ENCODE measurements around the gene LARP4B. TPM values are rescaled to one million over a fixed set of nuclear protein-coding genes. Genes with fewer than 3 reads are reported as not detected.

The LARP4B gene
- total RNA-seq, 2 experiments from 2014 or later, result 33.1 to 40.2 TPM

DNA sequence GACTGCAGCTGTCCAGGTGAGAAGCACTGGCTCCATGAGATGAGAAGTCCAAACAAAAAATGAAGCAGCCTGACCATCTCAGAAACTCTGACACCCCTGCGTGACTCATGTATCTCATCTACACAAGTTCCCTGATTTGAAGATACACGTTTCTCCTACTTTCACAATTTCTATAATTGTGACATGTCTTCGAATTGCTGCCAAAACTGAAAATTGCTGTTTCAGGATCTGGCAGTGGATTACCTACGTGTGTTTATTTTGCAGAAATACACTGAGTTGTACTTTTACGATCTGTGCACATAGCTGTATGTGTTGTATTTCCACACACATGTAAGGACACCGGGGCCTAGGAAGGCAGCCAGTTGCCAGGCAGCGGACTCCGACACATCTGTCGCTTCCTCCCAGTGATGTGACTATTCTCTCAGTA, 53.2 kb downstream of the LARP4B start:
- Histone ChIP-seq H3K36me3 (ENCODE audit: insufficient read depth, low read length) (peaks cover 60% of the 10 kb centered on the region), H3K27me3 (ENCODE audit: control insufficient read depth in 1 of 2, insufficient read depth in 2 of 2, low read length in 2 of 2) (no peaks in the 10 kb centered on the region), H3K27ac (ENCODE audit: low read depth in 1 of 2, low read length in 2 of 2) (no peak overlapping the region), H3K4me1 (ENCODE audit: insufficient read depth, low read length) (no peaks in the 10 kb centered on the region), H3K9me3 (ENCODE audit: control insufficient read depth in 1 of 2, insufficient read depth in 1 of 2, low read length in 2 of 2) (no peaks in the 10 kb centered on the region), H3K4me3 (ENCODE audit: low read length) (no peak overlapping the region)
- DNase-seq (no peak), ATAC-seq (ENCODE audit: poor library complexity) (no peak)
- TF ChIP-seq, protein P1, sequence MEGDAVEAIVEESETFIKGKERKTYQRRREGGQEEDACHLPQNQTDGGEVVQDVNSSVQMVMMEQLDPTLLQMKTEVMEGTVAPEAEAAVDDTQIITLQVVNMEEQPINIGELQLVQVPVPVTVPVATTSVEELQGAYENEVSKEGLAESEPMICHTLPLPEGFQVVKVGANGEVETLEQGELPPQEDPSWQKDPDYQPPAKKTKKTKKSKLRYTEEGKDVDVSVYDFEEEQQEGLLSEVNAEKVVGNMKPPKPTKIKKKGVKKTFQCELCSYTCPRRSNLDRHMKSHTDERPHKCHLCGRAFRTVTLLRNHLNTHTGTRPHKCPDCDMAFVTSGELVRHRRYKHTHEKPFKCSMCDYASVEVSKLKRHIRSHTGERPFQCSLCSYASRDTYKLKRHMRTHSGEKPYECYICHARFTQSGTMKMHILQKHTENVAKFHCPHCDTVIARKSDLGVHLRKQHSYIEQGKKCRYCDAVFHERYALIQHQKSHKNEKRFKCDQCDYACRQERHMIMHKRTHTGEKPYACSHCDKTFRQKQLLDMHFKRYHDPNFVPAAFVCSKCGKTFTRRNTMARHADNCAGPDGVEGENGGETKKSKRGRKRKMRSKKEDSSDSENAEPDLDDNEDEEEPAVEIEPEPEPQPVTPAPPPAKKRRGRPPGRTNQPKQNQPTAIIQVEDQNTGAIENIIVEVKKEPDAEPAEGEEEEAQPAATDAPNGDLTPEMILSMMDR (IDR thresholded peaks at IDR 0.05), result no peak
- CTCF ChIA-PET, result no interaction called here
- Mint-ChIP-seq H3K27me3 (no peaks in the 10 kb centered on the region), H3K9me3 (no peaks in the 10 kb centered on the region), H3K36me3 (ENCODE audit: low read depth) (peaks cover 89% of the 10 kb centered on the region), H3K27ac (no peak overlapping the region), H3K4me3 (no peak overlapping the region), H3K4me1 (ENCODE audit: low read depth) (peaks cover 15% of the 10 kb centered on the region)
- POLR2A ChIA-PET, result no interaction called here
- intact Hi-C loops (cut with DNase I, micrococcal nuclease), result no loop called here

DNA sequence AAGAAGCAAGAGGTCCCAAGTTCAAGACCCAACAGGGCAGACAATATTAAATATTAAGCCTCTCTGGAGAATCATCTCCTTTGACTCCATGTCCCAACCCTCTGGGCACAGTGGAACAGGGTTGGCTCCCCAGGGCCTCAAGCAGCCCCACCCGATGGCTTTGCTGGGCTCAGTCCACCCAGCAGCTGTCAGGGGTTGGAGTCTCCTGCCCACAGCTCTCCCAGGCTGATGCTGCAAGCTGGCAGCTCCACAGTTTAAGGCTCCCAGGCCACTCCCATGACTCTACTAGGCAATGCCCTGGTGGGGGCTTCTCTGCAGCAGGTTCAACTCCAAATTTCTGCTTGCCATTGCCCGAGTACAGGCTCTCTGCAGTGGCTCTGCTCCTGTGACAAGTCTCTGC, 55.1 kb downstream of the LARP4B start:
- no peaks in the 10 kb centered on the region for H3K27me3 Mint-ChIP-seq
- peaks cover 90% of the 10 kb centered on the region for H3K36me3 Mint-ChIP-seq (ENCODE audit: low read depth)
- H3K4me3 Mint-ChIP-seq, result no peak overlapping the region
- no peaks in the 10 kb centered on the region for H3K9me3 Mint-ChIP-seq
- POLR2A ChIA-PET, result interaction anchor here (0.7 kb wide), 1 partner anchor 1277 kb away, joined by 3 read pairs; no protein-coding TSS in a partner anchor
- intact Hi-C loops (cut with DNase I, micrococcal nuclease), result no loop called here
- CTCF ChIA-PET, result no interaction called here
- no peak overlapping the region for H3K27ac Mint-ChIP-seq
- TF ChIP-seq, protein P1 (IDR thresholded peaks at IDR 0.05), result no peak
- DNase-seq (no peak), ATAC-seq (ENCODE audit: poor library complexity) (no peak)
- Histone ChIP-seq H3K27ac (ENCODE audit: low read depth in 1 of 2, low read length in 2 of 2) (no peak overlapping the region), H3K9me3 (ENCODE audit: control insufficient read depth in 1 of 2, insufficient read depth in 1 of 2, low read length in 2 of 2) (no peaks in the 10 kb centered on the region), H3K4me1 (ENCODE audit: insufficient read depth, low read length) (no peaks in the 10 kb centered on the region), H3K27me3 (ENCODE audit: control insufficient read depth in 1 of 2, insufficient read depth in 2 of 2, low read length in 2 of 2) (no peaks in the 10 kb centered on the region), H3K4me3 (ENCODE audit: low read length) (no peak overlapping the region), H3K36me3 (ENCODE audit: insufficient read depth, low read length) (peaks cover 55% of the 10 kb centered on the region)
- peaks cover 15% of the 10 kb centered on the region for H3K4me1 Mint-ChIP-seq (ENCODE audit: low read depth)

DNA sequence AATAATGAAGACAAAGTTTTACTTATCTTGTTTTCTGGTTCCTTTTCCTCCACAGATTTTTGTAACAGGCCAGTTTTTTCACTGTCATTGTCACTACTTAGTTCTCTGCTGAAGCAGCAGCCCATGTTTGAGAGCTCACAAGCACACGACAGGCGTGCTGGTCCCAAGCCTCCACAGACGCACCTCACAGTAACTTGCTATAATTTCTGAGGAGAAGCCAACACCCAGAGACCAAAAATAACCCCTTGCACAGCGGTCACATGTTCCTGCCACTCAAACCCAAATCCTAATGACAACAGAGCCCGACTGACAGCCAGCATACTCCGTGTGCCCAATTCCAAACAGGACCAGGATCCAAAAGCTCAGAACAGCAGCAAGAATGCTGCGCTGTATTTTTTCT, 58.5 kb downstream of the LARP4B start:
- no peaks in the 10 kb centered on the region for H3K4me1 ChIP-seq (ENCODE audit: insufficient read depth, low read length)
- Mint-ChIP-seq H3K9me3 (no peaks in the 10 kb centered on the region), H3K4me1 (ENCODE audit: low read depth) (peaks cover 34% of the 10 kb centered on the region), H3K4me3 (no peak overlapping the region), H3K27me3 (no peaks in the 10 kb centered on the region), H3K27ac (no peak overlapping the region), H3K36me3 (ENCODE audit: low read depth) (peaks cover 83% of the 10 kb centered on the region)
- H3K4me3 ChIP-seq (ENCODE audit: low read length), result no peak overlapping the region
- TF ChIP-seq, protein P1 (IDR thresholded peaks at IDR 0.05), result no peak
- ATAC-seq (ENCODE audit: poor library complexity), result no peak
- no peak overlapping the region for H3K27ac ChIP-seq (ENCODE audit: low read depth in 1 of 2, low read length in 2 of 2)
- H3K36me3 ChIP-seq (ENCODE audit: insufficient read depth, low read length), result peaks cover 32% of the 10 kb centered on the region
- ChIA-PET POLR2A (no interaction called here), CTCF (no interaction called here)
- intact Hi-C loops (cut with DNase I, micrococcal nuclease), result no loop called here
- DNase-seq, result no peak
- no peaks in the 10 kb centered on the region for H3K9me3 ChIP-seq (ENCODE audit: control insufficient read depth in 1 of 2, insufficient read depth in 1 of 2, low read length in 2 of 2)
- H3K27me3 ChIP-seq (ENCODE audit: control insufficient read depth in 1 of 2, insufficient read depth in 2 of 2, low read length in 2 of 2), result no peaks in the 10 kb centered on the region

All from CD4-positive, alpha-beta T cell (primary cell).